ENCODE data around the gene NVL. TPM values are rescaled to one million over a fixed set of nuclear protein-coding genes. Genes with fewer than 3 reads are reported as not detected.

NVL gene
- total and polyA plus RNA-seq, 2 of the 4 experiments (the other 2 are of a cell fraction) = 16.5 to 18.4 TPM

- POLR2A ChIA-PET (ENCODE audit: unreplicated experiment) = no interaction called here
- Histone ChIP-seq H3K4me1 (ENCODE audit: control insufficient read depth, insufficient read depth, low read length) (peaks cover 2% of the 10 kb centered on the region; the same call in 1 of the 2 replicates), H4K20me1 (ENCODE audit: insufficient read depth, low read length) (no peaks in the 10 kb centered on the region), H3K4me3 (ENCODE audit: insufficient read depth, low read depth, low read length) (no peak overlapping the region), H3K79me1 (ENCODE audit: low read depth in 1 of 2, low read length in 2 of 2) (peaks cover 0 to 5% of the 10 kb centered on the region in 2 experiments; a peak in 1 of 4 replicates), H3K9me3 (ENCODE audit: control insufficient read depth, insufficient read depth, low read length) (no peaks in the 10 kb centered on the region), H2BK15ac (ENCODE audit: low read depth, low read length) (no peak overlapping the region), H4K5ac (ENCODE audit: low read depth, low read length) (no peak overlapping the region), H2AFZ (replicated peaks; ENCODE audit: low read length, poor library complexity) (no peak overlapping the region), H2BK5ac (ENCODE audit: low read depth, low read length, poor library complexity, severe bottlenecking) (no peak overlapping the region), H2AK9ac (replicated peaks; ENCODE audit: low read depth, low read length, poor library complexity) (no peak overlapping the region), H3K9ac (ENCODE audit: low read depth, low read length) (no peak overlapping the region), H2BK20ac (ENCODE audit: low read depth, low read length) (no peak overlapping the region), H3K23ac (ENCODE audit: low read depth, low read length) (no peak overlapping the region), H4K91ac (ENCODE audit: insufficient read depth, low read depth, low read length) (no peak overlapping the region), H2BK120ac (ENCODE audit: low read depth, low read length) (no peak overlapping the region), H3K27ac (ENCODE audit: insufficient read depth, low read length) (no peak overlapping the region), H3K36me3 (ENCODE audit: control insufficient read depth, insufficient read depth, low read length) (peaks cover 4% of the 10 kb centered on the region; the same call in 1 of the 2 replicates), H3K4ac (ENCODE audit: low read depth, low read length) (no peak overlapping the region), H3K9me1 (ENCODE audit: insufficient read depth, low read length) (0 out of 2 replicates have a peak, but pooled peaks cover 2% of the 10 kb centered on the region), H2AK5ac (ENCODE audit: low read depth, low read length) (no peak overlapping the region), H3K18ac (ENCODE audit: low read depth, low read length) (no peak overlapping the region), H3K14ac (replicated peaks; ENCODE audit: low read depth, low read length) (no peak overlapping the region), H3K27me3 (ENCODE audit: control insufficient read depth, insufficient read depth, low read length) (no peaks in the 10 kb centered on the region), H4K8ac (ENCODE audit: low read depth in 2 of 2, low read length in 2 of 2) (no peak overlapping the region), H3K4me2 (ENCODE audit: low read depth, low read length) (no peak overlapping the region), H3K56ac (ENCODE audit: extremely low read depth, insufficient read depth, low read length) (no peak overlapping the region)
- ATAC-seq (ENCODE audit: low read depth) (peak; percentile 42), DNase-seq (no peak)
- dilution Hi-C loops (cut with HindIII; ENCODE audit: low sequenced_read_pairs, unreplicated experiment) = no loop called here
- BruUV-seq (replicated peaks) = no TSS peak
- intact Hi-C loops (cut with micrococcal nuclease) = no loop called here
- CTCF ChIA-PET = no interaction called here
- TF ChIP-seq RCOR1 (IDR thresholded peaks at IDR 0.05; ENCODE audit: insufficient replicate concordance, low read length) (no peak), FOS (IDR thresholded peaks at IDR 0.05; ENCODE audit: low read depth, low read length) (no peak)
- in situ Hi-C loops (cut with MboI; ENCODE audit: low sequenced_read_pairs) = no loop called here
- no CpG with 5 or more reads among the region's 5 CpGs for WGBS, 2 experiments (ENCODE audit: extremely low coverage in 2 of 2, insufficient read length in 1 of 2)
Observed at GRCh38 chr1:224259986-224260385, 70.0 kb downstream of the NVL start.

Measured in IMR-90 (cell line).